Measurements from ENCODE around the gene LBP.
"Not testable (repeated sequence)": the region's sequence is repeated elsewhere in the genome, so short reads cannot be mapped to it uniquely, and the experiment has no call there.

LBP gene

GRCh38 chr20:38346247-38346651, at the start of gene LBP:
Gene LBP, plus strand, starts transcription at chr20:38346482. Its CDS starts 35 bp downstream, at chr20:38346517.
- no peak for DNase-seq

GRCh38 chr20:38297916-38298674, 48.2 kb upstream of the LBP start:
- DNase-seq = no peak

GRCh38 chr20:38298768-38299288, 47.5 kb upstream of the LBP start:
- no peak for DNase-seq

GRCh38 chr20:38299963-38300362, 46.3 kb upstream of the LBP start:
- DNase-seq = no peak

GRCh38 chr20:38300438-38300837, 45.8 kb upstream of the LBP start:
- no peak for DNase-seq

GRCh38 chr20:38301309-38301708, 45.0 kb upstream of the LBP start:
- DNase-seq = no peak

- DNase-seq = no peak
Measured at GRCh38 chr20:38302786-38303185, 43.5 kb upstream of the LBP start.

GRCh38 chr20:38303908-38304379, 42.3 kb upstream of the LBP start, which contains the start of gene BPI:
Gene BPI, plus strand, starts transcription at chr20:38304156. Its CDS starts 68 bp downstream, at chr20:38304224.
- no peak for DNase-seq

GRCh38 chr20:38304845-38305447, 41.3 kb upstream of the LBP start:
- no peak for DNase-seq

GRCh38 chr20:38305541-38305940, 40.7 kb upstream of the LBP start:
- DNase-seq = no peak

- DNase-seq = no peak
Measured at GRCh38 chr20:38306379-38306778, 39.9 kb upstream of the LBP start.

- DNase-seq = no peak
Measured at GRCh38 chr20:38307371-38308046, 38.8 kb upstream of the LBP start.

- no peak for DNase-seq
Measured at GRCh38 chr20:38308047-38308438, 38.2 kb upstream of the LBP start.

GRCh38 chr20:38308447-38308846, 37.8 kb upstream of the LBP start:
- no peak for DNase-seq

- DNase-seq = no peak
Measured at GRCh38 chr20:38311091-38311490, 35.2 kb upstream of the LBP start.

- DNase-seq = no peak
Measured at GRCh38 chr20:38311491-38311890, 34.8 kb upstream of the LBP start.

GRCh38 chr20:38313676-38314075, 32.6 kb upstream of the LBP start:
- no peak for DNase-seq

- not testable (repeated sequence) for DNase-seq
Measured at GRCh38 chr20:38314350-38314749, 31.9 kb upstream of the LBP start.

- no peak for DNase-seq
Measured at GRCh38 chr20:38315290-38315966, 30.9 kb upstream of the LBP start.

GRCh38 chr20:38316341-38316740, 29.9 kb upstream of the LBP start:
- no peak for DNase-seq

- no peak for DNase-seq
Measured at GRCh38 chr20:38317422-38317821, 28.9 kb upstream of the LBP start.

- no peak for DNase-seq
Measured at GRCh38 chr20:38320221-38320620, 26.1 kb upstream of the LBP start.

Data from cortex of kidney (tissue), 1 donor.